Stimulated activated CD8-positive, alpha-beta memory T cell treated with anti-CD3 and anti-CD28 coated beads, Interleukin-15, amount 100 ng/mL, for 1 hour (primary cell): Measurements from ENCODE around the gene BSCL2.
A peak's percentile ranks its signal among the peaks of the same experiment; 100 is the strongest.
"Not testable (repeated sequence)": the region's sequence is repeated elsewhere in the genome, so short reads cannot be mapped to it uniquely, and the experiment has no call there.

ENCODE experiments used
- DNase-seq: peaks from one replicate; pipeline ENCODE4 v3.0.0-alpha.2; 2020; ENCODE audit warnings: low read depth

BSCL2 gene

DNA sequence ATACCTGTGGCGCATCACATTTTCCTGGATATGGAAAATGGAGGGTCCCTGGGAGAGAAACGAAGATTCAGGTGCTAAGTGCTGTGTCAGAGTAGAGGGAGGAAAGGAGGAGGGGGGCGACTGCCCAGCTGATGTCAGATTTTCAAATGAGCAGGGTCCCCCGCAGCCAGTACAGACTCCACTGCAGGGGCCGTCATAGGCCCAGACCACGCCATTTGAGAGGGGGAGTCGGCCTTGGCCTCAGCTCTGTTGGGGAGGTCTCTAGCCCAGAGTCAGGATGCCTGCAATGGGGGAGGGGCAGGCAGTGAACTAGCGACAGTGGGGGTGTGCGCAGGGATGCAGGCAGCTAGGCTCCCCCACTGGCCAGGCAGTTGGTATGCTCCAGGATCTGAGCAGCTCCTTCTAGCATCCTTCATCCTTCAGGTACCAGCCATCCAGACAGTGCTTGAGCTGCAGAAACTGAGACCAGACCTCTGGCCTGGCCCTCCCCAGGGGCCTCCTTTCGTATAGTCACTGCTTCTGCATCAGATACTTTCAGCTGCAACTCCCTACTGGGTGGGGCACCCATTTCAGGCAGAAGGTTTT, at the start of gene BSCL2, which contains the start of gene GNG3:
Gene BSCL2, minus strand, starts transcription at position 148 of the 585 bp plus-strand sequence. CDS start 229 bp downstream, outside the sequence.
Gene GNG3, plus strand, starts transcription at position 400 of the 585 bp plus-strand sequence. CDS start 620 bp downstream, outside the sequence.
- no peak for DNase-seq

DNA sequence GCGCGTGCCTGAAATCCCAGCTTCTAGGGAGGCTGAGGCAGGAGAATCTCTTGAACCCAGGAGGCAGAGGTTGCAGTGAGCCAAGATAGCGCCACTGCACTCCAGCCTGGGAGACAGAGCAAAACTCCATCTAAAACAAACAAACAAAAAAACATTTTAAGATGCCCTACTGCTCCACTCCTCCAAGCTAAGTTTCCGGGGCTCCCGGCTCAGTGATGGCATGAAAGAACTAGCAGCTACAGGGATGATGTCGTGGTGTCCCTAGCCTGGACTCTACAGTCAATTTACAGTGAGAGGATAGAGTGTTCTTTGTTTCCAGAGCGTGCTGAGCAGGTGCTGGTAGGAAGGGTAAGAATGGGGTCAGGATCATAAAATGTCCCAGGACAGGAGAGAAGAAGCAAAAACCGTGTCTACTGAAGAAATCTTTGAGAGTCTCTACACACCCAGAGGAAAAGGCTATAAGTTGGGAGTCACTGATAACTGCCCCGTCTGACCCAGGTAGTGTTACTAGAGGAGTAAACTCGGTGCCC, 47.9 kb upstream of the BSCL2 start:
- no peak for DNase-seq

DNA sequence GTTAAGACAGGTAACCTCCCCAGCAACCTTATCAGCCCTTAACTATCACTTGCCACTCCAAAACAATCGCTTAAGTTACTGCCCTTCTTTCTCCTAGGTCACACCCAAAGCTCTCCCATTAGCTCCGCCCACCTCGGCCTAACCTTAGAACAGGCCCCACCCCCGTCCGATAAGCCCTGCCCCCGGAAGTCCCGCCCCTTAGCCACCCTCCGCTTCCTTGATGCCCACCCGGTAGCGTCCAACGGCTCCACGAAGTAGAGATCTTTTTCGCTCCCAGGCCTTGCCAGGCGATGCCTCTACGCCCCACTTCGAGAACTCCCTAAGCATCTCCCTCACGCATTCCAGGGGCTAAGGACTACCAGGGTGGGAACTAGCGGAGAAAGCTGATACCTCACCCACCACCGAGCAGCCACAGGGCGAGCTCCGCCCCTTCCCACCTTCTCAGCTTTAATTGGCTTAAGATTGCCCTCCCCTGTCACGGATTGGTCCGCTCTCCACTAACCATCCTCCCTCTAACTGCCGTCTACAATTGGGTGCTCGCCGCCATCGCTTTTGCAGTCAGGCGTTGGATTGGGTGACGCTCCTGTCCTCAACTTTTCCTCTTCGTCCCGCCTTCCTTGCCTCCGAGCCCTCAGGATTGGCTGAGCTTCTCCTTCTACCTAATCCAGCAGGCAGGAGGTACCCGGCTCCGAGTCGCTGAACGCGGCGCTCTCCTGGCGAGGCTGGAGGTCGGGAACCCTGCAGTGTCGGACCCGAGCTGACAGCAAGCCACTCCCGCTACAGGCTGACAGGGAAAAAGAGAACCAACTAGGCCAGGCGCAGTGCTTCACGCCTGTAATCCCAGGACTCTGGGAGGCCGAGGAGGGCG, 46.7 kb upstream of the BSCL2 start, which contains the start of gene ZBTB3:
Gene ZBTB3, minus strand, starts transcription at position 425 of the 868 bp plus-strand sequence. CDS start 496 bp downstream, outside the sequence.
- DNase-seq: peak; percentile 98

DNA sequence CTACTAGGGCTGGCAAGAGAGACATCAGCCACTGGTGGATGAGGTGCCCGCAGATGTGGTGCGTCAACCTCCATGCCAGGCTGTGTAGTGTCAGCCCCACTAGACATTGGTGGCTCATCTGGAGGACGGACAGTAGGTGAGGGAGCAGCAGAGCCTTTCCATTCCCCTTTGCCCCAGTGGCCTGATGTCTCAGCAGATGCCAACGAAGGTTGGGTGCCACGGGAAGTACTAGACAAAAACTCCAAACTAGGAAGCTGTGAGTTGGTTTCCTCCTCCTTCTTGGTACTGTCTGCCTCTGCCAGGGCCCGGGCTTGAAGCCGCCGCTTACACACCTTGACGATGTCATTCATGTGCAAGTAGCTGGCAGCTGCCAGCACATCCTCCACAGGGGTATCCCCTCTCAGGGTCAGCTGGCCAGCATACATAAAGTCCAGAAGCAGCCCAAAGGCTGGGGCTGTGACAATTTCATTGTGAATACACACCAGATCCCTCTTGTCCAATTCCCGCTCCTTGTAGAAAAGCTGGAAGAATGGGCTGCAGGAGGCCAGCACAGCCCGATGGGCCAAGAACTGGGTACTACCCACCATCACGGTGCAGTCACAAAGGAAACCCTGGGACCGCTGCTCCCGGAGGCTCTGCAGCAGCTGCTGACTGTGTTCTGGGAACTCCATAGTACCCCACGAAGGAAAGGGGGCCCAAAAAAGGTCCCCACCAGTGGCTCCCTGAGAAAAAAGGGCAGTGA, 45.9 kb upstream of the BSCL2 start:
- no peak for DNase-seq

DNA sequence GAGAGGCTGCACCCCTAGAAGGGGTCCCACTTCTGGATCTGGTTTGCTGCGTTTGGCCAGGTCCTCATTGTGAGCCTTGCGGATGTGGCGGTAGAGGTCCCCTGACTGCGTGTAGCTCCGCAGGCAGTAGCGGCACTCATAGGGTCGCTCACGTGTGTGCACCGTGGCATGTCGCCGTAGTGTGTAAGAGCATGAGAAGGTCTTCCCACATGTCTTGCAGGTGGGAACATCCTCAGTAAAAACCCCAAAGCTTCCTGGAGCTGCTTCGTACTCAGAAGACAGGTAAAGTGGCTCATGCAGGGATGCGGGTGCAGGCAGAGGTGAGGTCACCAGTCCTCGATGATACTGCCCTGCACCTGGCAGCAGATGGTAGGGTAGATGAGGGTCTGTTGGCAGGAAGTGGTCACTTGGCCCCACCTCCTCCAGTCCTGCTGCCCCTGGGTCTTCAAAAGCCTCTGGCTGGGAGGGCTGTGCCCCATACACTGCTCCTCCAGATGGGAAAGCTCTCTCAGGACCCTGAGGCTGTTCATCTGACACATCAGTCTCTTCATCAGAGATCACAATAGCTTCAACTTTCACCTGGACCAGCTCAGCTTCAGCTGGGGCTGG, 45.1 kb upstream of the BSCL2 start:
- no peak for DNase-seq

DNA sequence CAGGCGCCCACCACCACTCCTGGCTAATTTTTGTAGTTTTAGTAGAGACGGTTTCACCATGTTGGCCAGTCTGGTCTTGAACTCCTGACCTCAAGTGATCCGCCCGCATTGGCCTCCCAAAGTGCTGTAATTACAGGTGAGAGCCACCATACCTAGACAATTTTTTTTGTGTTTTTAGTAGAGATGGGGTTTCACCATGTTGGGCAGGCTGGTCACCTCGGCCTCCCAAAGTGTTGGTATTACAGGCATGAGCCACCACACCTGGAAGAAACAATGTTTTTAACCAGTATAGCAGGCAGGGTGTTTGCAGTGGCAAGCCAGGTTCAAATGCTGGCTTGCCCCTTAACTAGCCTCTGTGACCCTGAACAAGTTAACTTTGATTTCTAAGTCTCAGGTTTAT, 42.7 kb upstream of the BSCL2 start:
- DNase-seq: not testable (repeated sequence)

DNA sequence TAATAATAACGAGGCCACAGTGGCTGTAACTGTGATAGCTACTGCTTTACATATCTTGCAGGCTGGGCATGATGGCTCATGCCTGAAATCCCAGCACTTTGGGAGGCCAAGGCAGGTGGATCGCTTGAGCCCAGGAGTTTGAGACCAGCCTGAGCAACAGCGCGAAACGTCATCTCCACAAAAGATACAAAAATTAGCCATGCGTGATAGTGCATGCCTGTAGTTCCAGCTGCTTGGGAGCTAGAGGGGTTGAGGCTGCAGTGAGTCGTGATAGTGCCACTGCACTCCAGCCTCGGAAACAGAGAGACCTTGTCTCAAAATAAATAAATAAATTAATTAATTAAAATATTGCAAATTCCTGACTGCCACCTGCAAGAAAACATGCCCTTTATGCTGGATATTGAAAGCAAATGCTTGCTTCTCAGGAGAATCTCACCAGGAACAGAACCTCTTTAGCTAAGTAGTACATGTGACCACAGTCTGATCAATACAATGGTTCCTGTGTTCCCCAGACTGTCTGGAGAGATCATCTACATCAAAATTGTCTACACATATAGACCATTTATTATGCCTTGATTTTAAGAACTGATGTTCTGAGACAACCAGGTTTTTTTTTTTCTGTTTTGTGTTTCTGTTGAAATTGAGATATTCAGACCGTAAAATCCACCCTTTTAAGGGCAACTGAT, 40.4 kb upstream of the BSCL2 start:
- DNase-seq: no peak

DNA sequence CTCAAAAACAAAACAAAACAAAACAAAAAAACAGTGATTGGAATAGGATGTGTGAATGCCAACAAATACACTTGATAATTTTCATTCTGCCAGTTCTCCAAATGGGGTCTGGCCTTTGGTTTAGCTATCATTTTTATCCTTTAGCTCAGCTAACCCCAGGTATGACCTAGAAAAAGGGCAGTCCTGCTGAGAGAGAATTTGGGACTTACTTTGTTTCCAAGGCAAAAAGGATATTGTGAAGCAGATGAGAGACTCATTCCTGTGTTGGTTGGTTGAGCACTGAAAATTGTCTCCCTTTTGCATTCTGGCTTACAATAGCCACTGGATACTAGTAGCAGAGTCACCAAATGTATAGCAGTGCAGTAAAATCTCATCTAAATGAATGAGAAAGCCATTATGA, 30.0 kb upstream of the BSCL2 start:
- no peak for DNase-seq

DNA sequence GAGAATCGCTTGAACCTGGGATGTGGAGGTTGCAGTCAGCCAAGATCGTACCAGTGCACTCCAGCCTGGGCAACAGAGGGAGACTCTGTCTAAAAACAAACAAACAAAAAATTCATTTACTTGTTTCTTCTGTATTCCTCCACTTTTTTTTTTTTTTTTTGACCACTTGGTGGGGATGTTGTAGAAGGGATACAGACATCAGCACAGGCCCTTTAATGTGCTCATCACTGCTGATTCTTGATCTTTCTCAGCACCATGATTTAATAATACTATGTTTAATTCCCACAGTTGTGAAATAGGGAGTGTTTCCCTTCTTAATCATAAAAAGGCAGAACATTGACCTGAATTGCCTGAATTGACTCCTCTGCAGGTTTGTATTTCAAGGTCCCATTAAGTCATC, 25.6 kb upstream of the BSCL2 start:
- no peak for DNase-seq

DNA sequence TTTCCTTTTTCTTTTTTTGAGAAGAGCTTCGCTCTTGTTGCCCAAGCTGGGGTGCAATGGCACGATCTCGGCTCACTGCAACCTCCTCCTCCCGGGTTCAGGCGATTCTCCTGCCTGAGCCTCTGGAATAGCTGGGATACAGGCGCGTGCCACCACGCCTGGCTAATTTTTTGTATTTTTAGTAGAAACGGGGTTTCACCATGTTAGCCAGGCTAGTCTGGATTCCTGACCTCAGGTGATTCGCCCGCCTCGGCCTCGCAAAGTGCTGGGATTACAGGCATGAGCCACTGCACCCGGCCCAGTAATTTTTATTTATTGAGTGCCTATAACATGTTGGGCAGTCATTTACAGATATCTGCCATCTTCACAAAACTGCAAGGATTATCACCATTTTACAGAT, 22.9 kb upstream of the BSCL2 start:
- not testable (repeated sequence) for DNase-seq

DNA sequence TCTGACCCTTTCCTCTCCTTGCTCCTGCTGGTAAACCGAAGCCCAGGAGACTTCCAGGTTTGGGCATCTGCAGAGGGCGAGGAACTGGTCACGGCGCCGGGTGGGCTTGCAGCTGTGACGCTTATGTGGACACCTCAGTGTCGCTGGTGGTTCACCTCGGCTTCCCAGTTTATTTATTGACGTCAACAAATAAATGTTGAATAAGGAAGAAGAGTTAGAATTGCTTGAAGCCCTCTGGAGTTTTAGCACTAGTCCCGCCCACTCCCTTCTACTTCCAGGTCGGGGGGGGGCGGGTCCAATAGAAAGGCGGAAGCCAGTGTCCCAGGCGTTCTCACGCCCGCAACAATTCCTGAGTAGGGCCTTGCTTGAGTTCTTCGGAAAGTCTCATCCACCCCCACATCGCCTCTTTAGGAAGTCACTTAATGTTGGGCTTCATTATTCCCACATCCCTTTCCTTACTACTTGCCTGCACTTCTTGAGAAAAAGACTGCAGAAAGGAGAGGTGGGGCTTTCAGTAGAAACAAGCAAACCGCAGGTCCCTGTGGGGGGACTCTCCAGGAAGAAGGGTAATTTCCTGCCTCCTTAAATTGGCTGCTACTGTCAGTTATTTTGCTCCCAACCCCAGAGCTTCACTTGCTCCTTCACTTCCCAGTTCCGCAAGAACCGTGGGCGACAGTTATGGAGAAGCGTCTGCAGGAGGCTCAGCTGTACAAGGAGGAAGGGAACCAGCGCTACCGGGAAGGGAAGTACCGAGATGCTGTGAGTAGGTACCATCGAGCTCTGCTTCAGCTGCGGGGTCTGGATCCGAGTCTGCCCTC, 21.2 kb upstream of the BSCL2 start, which contains the start of gene TTC9C:
Gene TTC9C, plus strand, starts transcription at position 316 of the 818 bp plus-strand sequence. Its CDS starts 363 bp downstream, at position 679.
- DNase-seq: peak; percentile 69

DNA sequence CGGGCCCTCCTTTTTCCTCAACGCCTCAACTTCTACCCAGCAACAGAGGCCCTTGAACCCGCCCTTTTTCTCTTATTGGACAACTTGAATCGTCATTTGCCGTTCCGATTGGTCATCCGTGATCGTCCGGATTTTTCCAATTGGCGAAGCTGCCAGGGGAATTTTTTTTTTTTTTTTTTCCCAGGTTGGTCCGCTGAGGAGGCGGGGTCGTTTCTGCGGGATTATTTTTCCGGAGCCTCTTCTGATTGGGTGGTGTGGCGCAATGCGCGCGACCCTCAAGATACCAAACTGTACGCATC, 20.6 kb upstream of the BSCL2 start:
- DNase-seq: peak; percentile 57

DNA sequence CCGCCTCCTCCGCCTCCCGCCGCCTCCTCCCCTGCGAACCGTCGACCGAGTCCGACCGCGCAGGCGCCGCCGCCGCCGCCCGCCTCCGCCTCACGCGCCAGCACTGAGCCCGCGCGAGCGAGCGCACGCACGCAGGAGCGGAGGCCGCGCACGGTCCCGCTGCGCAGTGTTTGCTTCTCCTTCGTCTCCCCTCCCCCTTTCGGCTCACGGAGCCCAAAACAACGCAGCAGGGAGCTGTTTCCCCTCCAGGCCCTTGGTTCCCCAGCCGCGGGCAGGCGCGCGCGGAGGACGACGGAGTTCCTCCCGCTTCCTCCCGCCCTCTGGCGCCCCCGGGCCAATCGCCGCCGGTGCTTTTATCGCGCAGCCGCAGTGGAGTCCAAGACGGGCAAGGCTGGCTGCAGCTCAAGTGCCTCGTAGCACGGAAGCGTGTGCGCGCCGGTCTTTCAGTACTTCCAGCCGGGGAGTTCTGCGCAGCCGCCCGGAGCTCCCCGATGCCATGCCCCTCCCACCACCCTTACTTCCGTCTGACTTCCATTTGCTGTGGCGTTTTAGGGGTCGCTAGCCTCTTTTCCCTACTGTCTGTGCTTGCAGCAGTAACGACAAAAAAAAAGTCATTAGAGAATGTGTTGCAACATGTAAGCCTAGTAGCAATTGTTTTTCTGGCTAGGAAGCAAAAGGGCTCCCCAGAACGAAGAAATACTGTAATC, 20.1 kb upstream of the BSCL2 start, which contains the start of gene HNRNPUL2:
Gene HNRNPUL2, minus strand, starts transcription at position 293 of the 707 bp plus-strand sequence. CDS start 301 bp downstream, outside the sequence.
- DNase-seq: peak; percentile 92

DNA sequence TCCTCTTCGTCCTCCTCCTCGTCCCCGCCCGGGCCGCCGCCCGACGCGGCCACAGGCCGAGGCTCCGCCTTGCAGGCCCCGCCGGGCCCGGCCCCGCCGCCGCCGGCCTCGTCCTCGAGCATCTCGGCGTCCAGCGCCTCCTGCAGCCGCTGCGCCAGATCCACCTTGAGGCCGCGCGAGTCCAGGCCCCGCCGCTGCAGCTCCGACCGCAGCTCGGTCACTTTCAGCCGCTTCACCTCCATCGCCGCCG, 19.6 kb upstream of the BSCL2 start:
- DNase-seq: no peak

DNA sequence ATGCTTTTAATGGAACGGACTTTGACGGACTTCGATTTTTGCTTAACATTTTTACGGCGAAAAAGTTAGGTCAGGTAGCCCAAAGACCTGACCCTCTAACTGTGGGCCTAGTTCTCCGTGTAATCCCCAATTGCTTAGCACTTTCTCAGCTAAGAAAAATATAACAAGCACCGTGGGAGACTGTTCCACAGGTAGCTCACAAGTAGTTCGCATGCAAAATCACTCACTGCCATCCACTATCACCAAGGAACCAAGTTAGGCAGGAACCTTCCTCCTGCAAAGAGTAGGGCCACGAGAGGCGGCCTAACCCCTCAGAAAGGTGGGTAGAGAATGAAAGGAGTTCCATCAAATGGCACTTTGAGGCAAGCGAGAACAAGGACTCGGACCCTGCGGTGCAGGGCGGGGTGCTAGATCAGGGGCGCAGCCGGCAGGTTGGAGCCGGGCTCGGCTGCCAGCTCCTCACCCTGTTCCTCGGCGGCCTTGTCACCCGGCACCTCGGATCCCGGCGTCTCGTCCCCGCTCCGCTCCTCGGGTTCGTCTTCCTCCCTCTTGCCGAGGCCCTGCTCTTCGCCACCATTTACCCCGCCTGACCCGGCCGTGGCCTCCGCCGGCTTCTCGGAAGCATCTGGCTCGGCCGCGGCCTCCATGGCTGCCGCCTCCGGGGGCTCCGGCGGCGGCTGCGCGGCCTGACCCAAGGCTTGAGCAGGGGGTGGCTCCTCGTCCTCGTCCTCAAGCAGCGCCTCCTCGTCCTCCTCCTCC, 19.1 kb upstream of the BSCL2 start:
- DNase-seq: no peak

DNA sequence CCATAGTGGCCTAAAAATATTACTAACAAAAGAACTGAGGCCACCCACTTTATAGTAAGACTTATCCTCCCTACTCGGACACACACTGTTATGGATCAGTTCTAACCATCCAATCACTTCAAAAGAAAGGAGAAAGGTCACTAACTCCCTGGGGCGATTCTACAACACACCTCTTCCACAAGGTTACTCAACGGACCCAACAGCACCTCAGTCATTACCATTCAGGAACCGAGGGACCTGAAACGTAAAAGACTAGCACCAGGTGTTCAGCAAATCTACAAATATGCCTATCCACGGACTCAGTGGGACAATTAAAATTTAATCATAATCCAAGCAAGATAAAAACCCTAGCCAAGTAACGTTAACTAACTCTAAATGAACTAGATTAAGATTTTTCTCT, 18.4 kb upstream of the BSCL2 start:
- DNase-seq: no peak

DNA sequence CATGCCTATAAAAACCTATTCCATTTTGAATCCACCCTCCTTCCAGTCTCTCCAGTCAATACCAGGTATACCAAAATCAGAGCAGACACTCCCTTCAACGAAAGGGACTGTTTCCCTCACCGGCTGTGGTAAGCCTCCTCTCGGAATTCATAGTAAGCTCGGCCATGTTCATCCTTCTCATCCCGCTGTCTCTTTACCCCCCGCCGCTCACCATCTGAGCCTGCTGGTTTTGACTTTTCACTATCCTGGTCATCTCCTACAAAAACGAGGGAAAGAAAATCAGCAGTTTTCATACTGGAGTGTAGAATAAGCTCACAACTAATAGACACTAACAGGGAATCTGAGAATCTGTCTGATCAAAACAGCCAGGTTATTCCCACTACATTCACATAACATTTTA, 16.9 kb upstream of the BSCL2 start:
- DNase-seq: no peak

DNA sequence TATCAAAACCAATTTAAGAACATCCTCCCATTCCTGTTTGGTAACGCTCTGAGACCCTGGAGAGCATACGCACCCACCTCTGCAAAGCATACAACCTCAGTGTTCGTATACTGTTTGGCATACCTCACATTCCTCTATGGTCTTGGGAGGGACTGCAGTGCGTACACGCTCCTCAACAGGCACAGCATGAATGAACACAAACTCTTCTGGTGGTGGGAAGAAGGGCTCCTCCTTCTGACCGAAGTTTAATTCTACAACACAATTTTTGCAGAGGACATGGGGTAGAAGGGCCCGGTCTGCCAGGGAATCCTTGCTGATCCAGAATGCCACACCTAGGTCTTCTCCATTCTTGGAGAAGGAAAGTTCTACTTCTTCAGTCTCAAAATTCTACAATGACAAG, 14.8 kb upstream of the BSCL2 start:
- no peak for DNase-seq

DNA sequence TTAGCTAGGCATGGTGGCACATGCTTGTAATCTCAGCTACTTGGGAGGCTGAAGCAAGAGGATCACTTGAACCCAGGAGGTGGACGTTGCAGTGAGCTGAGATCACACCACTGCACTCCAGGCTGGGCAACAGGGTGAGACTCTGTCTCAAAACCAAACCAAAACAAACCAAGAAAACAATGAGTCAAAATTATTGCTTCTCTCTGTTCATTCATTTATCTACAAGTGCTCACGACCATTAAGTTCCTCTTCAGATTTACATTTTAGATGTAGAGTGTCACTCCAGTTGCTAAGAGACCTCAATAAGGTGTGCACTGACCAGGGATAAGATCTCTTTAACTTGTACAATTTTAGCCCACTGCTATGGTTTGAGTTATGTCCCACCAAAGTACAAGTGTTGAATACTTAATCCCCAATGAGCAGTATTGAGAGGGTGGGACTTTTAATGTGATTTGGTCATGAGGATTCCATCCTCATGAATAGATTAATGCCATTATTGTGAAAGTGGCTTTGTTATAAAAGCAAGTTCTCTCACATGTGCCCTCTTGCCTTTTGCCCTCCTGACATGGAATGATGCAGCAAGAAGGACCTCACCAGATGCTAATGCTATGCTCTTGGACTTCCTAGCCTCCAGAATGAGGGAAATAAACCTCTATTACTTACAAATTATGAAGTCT, 12.2 kb upstream of the BSCL2 start:
- DNase-seq: no peak
